ENCODE results near the gene CGNL1.

CGNL1 gene

DNA sequence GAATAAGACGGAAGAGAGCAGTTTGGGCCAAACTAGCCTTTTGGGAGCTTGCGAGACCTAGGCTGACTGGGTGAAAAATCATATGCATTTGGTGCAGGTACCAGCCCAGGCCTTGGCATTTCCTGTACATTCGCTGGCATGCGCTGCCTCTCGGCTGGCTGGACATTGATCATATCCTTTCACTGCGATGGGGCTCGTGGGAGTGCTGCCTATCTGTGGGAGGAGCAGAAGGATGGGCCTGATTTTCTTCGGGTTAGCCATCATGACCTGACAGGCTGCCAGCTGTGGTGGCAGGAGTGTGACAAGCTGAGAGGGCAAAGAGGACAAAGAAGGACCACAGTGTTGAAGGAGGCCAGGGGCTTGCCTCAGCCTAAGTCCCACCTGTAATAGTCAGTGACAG is 14.3 kb downstream of the CGNL1 start:
- DNase-seq (ENCODE audit: insufficient read length, low spot score) (no peak), FAIRE-seq (no peak)
- TF ChIP-seq, protein P1, sequence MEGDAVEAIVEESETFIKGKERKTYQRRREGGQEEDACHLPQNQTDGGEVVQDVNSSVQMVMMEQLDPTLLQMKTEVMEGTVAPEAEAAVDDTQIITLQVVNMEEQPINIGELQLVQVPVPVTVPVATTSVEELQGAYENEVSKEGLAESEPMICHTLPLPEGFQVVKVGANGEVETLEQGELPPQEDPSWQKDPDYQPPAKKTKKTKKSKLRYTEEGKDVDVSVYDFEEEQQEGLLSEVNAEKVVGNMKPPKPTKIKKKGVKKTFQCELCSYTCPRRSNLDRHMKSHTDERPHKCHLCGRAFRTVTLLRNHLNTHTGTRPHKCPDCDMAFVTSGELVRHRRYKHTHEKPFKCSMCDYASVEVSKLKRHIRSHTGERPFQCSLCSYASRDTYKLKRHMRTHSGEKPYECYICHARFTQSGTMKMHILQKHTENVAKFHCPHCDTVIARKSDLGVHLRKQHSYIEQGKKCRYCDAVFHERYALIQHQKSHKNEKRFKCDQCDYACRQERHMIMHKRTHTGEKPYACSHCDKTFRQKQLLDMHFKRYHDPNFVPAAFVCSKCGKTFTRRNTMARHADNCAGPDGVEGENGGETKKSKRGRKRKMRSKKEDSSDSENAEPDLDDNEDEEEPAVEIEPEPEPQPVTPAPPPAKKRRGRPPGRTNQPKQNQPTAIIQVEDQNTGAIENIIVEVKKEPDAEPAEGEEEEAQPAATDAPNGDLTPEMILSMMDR (IDR thresholded peaks at IDR 0.05; ENCODE audit: insufficient read depth, missing control alignments) = no peak

DNA sequence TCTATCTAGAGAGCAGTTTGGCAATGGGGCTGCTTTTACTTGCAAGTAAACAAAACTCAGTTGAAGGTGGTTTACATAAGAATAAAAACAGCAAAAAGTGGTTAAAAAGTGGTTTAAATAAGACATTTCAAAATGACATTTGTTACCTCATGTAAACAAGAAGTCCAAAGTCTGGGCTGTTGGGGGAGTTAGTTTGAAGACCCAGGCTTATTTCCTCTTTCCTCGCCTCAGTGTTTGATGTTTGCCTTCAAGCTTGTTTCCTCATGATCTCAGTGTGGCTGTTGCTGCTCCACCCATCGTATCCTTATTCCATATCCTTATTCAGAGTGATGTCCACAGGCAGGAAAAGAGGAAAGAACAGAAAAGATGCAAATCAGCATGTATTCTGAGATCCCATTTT is 15.2 kb downstream of the CGNL1 start:
- TF ChIP-seq, protein P1 (IDR thresholded peaks at IDR 0.05; ENCODE audit: insufficient read depth, missing control alignments) = no peak
- FAIRE-seq (no peak), DNase-seq (ENCODE audit: insufficient read length, low spot score) (no peak)

DNA sequence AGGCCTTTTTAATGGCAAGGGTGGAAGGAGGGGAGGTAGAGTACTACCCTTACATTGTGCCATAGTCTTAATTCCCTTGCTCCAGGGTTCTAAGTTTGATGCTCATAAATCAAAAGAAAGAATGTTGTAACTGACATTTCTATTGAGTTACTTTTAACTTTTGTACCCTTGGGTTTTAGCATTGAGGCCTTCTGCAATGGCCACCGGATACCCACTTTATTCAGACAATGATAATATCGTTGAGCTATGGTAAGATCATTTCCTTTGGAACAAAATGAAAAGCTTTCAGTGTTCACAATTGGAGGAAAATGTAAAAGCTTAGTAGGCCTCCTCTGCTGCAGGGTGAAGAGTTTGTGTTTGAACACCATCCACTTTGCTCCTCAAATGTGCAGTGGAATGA is 16.8 kb downstream of the CGNL1 start:
- no peak for DNase-seq (ENCODE audit: insufficient read length, low spot score)
- FAIRE-seq = no peak
- TF ChIP-seq, protein P1 (IDR thresholded peaks at IDR 0.05; ENCODE audit: insufficient read depth, missing control alignments) = no peak

DNA sequence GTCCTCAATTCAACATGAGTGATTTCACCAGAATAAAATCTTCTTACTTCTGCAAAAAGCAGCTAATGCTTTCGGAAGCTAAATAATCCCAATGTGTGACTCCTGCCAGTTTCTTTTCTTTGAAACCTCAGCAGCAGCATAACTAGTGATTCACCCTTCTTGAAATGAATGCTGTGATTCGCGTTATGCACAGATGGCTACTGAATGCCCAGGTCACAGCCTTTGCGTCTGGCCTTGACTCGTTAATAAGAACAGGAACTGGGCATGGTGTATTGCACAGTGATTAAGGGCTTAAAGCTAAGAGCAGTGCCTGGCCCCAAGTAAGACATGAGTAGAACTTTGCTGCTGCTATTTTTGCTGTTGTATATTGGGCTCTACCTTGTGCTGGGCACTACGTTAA is 19.0 kb downstream of the CGNL1 start:
- DNase-seq (ENCODE audit: insufficient read length, low spot score) = no peak
- TF ChIP-seq, protein P1 (IDR thresholded peaks at IDR 0.05; ENCODE audit: insufficient read depth, missing control alignments) = no peak
- no peak for FAIRE-seq

DNA sequence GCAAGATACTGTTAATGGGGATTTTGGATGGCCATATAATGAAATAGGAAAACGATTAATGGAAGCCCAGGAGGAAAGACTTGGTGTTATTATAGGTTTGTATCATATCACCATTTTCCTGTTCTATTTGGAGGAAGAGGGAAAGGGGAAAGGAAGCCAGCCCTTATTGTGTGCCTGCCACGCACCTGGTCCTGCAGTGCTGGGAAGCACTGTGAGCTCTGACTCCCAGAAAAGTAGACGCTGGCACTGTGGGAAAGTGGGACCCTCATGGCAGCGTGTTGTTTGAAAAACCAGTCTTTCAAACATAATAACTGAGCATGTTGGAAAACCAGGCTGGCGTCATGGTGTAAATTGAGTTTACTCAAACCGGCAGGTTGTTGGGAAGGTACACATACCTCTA is 22.0 kb downstream of the CGNL1 start:
- no peak for DNase-seq (ENCODE audit: insufficient read length, low spot score)
- TF ChIP-seq, protein P1 (IDR thresholded peaks at IDR 0.05; ENCODE audit: insufficient read depth, missing control alignments) = no peak
- no peak for FAIRE-seq

DNA sequence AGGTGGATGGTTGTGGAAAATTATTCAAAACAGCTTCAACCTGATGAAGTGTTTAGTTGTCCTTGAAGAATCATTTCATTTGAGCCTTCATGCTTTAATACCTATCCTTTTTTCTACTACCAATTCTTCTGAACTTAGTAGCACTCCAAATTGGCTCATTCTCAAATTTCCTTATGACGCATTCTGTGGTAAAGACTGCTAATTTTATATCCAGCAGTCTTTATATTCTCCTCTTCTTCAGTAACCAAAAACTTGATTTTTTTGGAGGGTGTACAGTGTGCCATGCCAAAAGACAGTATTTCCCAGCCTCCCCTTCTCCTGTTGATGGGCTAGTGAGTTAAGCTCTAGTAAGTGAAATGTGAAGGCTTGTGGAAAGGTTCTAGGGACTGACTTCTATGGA is 25.2 kb downstream of the CGNL1 start:
- DNase-seq (ENCODE audit: insufficient read length, low spot score) = no peak
- TF ChIP-seq, protein P1 (IDR thresholded peaks at IDR 0.05; ENCODE audit: insufficient read depth, missing control alignments) = no peak
- FAIRE-seq = no peak

DNA sequence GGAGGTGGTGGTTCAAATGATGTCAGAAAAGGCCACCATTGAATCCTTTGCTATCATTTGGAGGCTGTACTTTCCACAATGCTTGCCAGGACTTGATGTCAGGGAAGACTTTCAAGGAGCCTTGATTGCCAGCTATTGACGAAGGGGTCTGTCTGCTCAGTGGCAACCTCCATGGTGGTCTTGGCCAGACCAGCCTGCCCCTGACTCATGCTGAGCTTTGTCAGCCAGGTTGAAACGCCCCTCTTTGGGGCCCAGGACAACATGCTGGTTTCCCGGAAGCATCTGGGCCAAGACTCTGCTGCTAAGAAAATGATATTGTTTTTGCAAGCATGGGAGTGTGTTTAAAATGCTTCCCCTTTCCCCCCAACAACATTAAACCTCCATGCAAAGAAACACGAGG is 26.7 kb downstream of the CGNL1 start:
- TF ChIP-seq, protein P1 (IDR thresholded peaks at IDR 0.05; ENCODE audit: insufficient read depth, missing control alignments) = no peak
- no peak for DNase-seq (ENCODE audit: insufficient read length, low spot score)
- no peak for FAIRE-seq
